GM18508 (cell line): Measurements from ENCODE around the gene EPHB2.

Experiments used
- ATAC-seq: cut with Tn5 transposase; IDR thresholded peaks from one replicate; pipeline ENCODE4 v1.9.1; 2021; ENCODE audit warnings: moderate number of reproducible peaks; ENCODE audit not compliant: insufficient read depth, unreplicated experiment

Gene EPHB2

DNA sequence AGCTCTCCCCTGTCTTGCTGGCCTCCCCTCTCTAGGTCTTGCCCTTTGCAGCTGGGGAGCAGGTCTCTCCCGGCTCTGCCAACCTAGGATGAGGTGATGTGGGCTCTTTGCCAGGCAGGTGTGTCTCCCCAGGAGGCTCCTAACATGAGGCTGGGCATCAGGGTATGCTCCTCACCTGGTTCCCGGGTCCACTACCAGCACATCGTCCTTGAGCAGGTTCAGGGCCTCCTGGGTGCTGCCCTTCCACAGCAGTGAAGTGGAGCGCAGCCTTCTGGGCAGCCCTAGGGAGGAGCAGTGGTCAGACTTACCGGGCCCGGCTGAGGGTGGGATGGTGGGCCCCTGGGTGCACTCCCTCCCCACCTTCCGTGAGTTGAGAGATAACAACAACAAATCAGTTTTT, 244.5 kb downstream of the EPHB2 start:
- ATAC-seq, result no peak

DNA sequence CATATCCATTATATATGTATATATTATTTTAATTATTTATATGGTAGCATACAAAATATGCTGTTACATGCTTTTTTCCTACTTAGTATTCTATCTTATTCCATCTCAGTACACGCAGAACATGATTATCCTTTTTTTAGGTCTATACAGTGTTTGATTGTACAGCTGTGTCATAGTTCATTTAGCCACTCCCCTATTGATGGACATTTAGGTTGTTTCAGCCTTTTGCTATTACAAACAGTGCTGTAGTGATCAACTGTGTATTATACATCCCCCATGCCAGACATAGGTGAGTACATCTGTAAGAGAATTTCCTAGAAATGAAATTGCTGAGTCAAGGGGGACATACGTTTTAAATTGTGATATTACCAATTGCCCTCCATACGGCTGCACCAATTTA, 246.4 kb downstream of the EPHB2 start:
- no peak for ATAC-seq

DNA sequence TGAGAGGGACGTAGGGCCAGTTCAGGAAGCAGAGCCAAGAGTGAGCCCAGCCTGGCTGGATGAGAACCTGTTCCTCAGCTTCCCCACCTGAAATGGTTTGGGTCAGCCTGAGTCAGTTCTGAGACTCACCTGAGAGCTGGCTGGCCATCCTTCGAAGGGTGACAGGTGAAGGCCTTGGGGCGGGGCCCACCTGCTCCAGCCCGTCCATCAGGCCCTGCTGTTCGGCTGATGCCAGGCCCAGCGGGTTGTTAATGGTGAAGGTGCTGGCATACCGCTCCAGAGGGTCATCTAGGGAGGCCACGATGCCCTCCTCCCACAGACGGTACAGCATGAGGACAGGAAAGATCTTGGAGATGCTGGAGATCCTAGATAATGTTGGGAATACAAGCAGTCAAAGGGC, 247.9 kb downstream of the EPHB2 start:
- no peak for ATAC-seq

DNA sequence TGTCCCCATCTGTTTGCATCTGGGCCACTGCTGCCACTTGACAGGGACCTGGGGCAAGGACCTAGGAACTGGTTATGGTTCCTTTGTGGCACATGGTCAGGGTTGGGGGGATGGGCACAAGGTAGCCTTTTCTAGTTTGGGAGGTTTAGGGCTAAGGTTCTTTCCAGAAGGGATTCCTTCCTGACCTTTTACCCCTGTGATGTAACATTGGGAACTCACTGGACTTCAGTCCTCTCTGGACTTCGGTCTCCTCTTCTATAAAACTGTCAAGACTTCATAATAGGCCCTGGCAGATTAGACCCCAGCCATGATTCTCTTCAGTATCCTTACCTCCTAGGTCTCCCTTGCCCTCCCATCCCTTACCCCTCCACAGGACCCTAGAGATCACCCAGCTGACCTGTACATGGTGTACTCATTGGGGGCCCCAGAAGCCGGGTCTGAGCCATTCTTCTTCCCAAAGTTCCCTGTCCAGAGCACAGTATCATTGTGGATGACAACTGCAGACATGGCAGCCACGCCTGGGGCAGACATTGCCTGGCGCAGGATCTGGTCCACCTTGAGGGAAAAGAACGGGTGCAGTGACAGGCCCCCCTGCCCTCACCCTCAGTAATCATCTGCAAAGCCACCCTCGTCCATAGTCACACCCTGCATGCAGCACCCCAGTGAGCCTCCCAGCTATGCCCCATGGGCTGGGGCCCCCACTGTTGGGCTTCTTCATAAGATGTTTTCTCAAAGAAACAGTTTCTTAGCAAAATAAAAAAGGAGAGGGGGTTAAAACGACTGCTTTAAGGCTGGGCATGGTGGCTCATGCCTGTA, 249.1 kb downstream of the EPHB2 start:
- no peak for ATAC-seq

DNA sequence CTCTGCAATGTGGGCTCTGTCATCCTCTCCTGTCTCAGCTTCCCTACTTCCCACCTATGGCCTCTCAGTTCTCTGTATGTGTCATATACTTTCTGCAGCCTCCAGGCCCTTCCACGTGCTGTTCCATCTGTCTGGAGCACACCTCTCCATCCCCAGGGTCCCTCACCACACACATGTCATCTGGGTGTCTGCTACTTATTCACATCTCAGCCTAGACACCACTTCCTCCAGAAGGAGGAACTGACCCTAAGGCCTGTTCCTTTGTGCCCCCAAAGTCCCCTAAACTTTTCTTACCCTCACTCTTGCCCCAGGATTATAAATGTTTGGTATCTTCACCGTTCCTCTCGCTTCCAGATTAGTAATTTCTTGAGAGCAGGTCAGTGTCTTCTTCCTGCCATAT, 251.9 kb downstream of the EPHB2 start:
- no peak for ATAC-seq

DNA sequence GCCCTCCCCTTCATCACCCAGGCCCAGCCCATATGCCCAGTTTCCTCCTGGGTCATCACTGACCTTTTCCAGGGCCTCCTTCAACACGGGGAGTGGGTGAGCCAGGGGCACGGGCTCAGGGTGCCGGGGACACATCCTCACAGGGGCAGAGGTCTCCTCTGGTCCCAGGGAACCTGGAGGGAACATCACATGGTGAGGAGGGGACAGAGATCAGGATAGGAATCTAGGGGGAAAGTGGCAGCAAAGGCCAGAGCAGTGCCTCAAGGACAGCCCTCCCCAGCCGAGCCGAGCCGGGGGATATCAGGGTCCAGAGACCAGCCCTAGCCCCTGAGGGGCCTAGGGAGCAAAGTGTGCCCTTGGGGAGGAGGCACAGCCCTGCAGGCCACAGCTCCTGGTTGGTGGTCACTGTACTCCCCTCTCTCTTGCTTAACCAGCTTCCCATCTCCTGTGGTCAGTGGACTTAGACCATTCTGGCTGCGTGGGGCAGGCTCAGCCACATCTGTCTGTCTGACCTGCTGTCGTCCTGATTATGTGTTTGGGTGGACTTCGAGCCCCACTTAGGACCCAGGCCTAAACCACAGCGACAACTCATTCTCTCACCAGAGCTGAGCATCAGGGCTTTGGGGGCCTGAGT, 252.5 kb downstream of the EPHB2 start:
- no peak for ATAC-seq

DNA sequence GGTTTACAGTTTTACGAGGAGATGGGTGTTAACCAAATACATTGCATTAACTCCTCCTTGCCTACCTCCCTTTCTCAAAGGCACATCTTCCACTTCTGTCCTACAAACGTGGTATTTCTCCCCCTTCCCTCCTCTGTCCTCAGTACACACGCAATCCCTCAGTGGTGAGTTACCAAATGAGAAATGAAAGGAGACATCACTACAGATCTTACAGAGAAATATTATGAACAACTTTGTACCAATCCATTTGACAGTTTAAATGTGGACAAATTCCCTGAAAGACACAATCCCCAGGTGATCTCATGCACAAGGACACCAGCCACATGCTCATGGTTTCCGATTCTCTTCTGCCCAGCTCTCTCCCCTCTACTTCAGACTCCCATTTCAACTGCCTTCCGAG, 255.7 kb downstream of the EPHB2 start:
- no peak for ATAC-seq

DNA sequence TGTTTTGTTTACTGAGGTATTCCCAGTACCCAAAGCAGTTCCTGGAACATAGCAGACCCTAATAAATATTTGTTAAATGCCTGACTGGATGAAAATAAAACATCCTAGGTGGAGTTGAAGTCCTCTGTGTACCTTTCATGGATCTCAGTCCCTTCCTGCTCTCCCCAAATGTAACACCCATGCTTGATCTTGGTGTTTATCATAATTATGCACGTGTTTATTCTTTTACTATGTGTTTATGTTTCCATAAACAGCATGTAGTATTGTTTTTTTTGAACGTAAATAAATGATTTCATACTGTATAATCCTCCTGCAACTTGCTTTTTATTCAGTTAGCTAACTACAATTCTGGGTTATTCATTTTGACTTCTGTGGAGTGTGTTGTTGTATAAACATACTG, 257.2 kb downstream of the EPHB2 start:
- no peak for ATAC-seq

DNA sequence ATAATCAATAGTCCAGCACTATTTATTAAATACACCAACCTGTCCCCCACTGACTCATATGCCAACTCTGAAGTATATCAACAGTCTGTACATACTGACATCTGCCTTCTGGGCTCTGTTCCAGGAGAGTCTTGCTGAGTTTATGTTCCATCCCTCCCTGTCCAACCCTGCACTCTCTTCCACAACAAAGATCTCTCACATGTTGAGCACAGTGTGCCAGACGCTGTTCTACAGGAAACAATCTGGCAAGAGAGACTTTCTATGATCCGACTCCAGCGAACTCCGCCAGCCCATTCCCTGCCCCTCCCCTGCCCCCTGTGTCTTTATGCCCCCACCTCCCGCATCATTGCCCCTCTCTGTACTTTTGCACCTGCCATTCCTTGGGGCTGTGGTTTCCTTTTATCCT, 258.7 kb downstream of the EPHB2 start:
- ATAC-seq, result no peak

DNA sequence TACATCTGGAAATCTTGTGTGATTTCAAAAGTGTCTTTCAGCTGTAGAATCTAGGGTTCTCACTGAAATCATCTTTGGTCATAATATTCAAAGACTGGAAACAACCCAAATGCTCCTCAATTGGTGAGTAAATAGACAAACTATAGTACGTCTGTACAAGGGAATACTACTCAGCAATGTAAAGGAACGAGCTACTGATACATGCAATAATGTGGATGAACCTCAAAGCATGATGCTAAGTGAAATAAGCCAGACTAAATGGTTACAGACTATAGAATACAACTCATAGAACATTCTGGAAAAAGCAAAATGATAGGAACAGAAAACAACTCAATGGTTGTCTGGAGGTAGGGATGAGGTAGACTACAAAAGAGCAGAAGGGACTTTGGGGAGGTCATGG, 259.5 kb downstream of the EPHB2 start:
- ATAC-seq, result no peak
